ENCODE data around the gene GPR65. TPM values are rescaled to one million over a fixed set of nuclear protein-coding genes. Genes with fewer than 3 reads are reported as not detected.

The GPR65 gene
- total RNA-seq, 4 donors from 2014 or later = 0.23 to 0.25 (median 0.23) TPM; not detected in 1

GRCh38 chr14:87998482-87998881 is 6.5 kb upstream of the GPR65 start:
- DNase-seq (ENCODE audit: low spot score in 2 of 2) = no peak
- H3K4me3 ChIP-seq (ENCODE audit: low read depth, poor library complexity, severe bottlenecking) = no peak overlapping the region
- TF ChIP-seq POLR2A (IDR thresholded peaks at IDR 0.05) = no peak
- TF ChIP-seq, protein P1, sequence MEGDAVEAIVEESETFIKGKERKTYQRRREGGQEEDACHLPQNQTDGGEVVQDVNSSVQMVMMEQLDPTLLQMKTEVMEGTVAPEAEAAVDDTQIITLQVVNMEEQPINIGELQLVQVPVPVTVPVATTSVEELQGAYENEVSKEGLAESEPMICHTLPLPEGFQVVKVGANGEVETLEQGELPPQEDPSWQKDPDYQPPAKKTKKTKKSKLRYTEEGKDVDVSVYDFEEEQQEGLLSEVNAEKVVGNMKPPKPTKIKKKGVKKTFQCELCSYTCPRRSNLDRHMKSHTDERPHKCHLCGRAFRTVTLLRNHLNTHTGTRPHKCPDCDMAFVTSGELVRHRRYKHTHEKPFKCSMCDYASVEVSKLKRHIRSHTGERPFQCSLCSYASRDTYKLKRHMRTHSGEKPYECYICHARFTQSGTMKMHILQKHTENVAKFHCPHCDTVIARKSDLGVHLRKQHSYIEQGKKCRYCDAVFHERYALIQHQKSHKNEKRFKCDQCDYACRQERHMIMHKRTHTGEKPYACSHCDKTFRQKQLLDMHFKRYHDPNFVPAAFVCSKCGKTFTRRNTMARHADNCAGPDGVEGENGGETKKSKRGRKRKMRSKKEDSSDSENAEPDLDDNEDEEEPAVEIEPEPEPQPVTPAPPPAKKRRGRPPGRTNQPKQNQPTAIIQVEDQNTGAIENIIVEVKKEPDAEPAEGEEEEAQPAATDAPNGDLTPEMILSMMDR (IDR thresholded peaks at IDR 0.05) = no peak
- intact Hi-C loops (cut with DNase I; ENCODE audit: low total_unique reads) = no loop called here

DNA sequence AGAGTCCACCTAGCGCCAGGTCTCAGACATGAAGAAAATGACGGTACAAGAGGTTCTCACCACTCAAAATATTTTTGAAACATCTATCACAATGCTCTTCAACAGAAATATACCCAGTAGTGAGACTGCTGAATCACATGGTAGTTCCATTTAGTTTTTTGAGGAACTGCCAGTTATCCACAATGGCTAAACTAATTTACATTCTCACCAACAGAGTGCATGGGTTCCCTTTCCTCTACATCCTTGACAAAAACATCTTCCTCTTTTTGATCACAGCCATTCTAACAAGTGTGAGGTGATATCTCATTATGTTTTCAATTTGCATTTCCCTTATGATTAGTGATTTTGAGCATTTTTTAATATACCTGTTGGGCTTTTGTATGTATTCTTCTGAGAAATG is 5.7 kb upstream of the GPR65 start:
- no peak for DNase-seq (ENCODE audit: low spot score in 2 of 2)
- WGBS, 2 donors = 77 to 88% methylated on average over 2 of the region's 2 CpGs
- no peak overlapping the region for H3K4me3 ChIP-seq (ENCODE audit: low read depth, poor library complexity, severe bottlenecking)
- no peak for TF ChIP-seq POLR2A (IDR thresholded peaks at IDR 0.05)
- TF ChIP-seq, protein P1 (IDR thresholded peaks at IDR 0.05) = no peak
- intact Hi-C loops (cut with DNase I; ENCODE audit: low total_unique reads) = no loop called here

GRCh38 chr14:88002421-88003075 is 2.4 kb upstream of the GPR65 start:
- WGBS, 2 donors = 78 to 86% methylated on average over 4 of the region's 4 CpGs
- intact Hi-C loops (cut with DNase I; ENCODE audit: low total_unique reads) = no loop called here
- no peak for DNase-seq (ENCODE audit: low spot score in 2 of 2)
- no peak overlapping the region for H3K4me3 ChIP-seq (ENCODE audit: low read depth, poor library complexity, severe bottlenecking)
- TF ChIP-seq, protein P1 (IDR thresholded peaks at IDR 0.05) = no peak
- no peak for TF ChIP-seq POLR2A (IDR thresholded peaks at IDR 0.05)

GRCh38 chr14:88003425-88003824 is 1.5 kb upstream of the GPR65 start:
- H3K4me3 ChIP-seq (ENCODE audit: low read depth, poor library complexity, severe bottlenecking) = no peak overlapping the region
- intact Hi-C loops (cut with DNase I; ENCODE audit: low total_unique reads) = no loop called here
- WGBS, 2 donors = 87 to 88% methylated on average over 4 of the region's 4 CpGs
- no peak for DNase-seq (ENCODE audit: low spot score in 2 of 2)
- no peak for TF ChIP-seq POLR2A (IDR thresholded peaks at IDR 0.05)
- TF ChIP-seq, protein P1 (IDR thresholded peaks at IDR 0.05) = no peak

GRCh38 chr14:88004506-88005036 is 364 bp upstream of the GPR65 start:
- no peak overlapping the region for H3K4me3 ChIP-seq (ENCODE audit: low read depth, poor library complexity, severe bottlenecking)
- WGBS, 2 donors = 67 to 69% methylated on average over 3 of the region's 3 CpGs
- no peak for DNase-seq (ENCODE audit: low spot score in 2 of 2)
- TF ChIP-seq, protein P1 (IDR thresholded peaks at IDR 0.05) = no peak
- TF ChIP-seq POLR2A (IDR thresholded peaks at IDR 0.05) = no peak
- intact Hi-C loops (cut with DNase I; ENCODE audit: low total_unique reads) = no loop called here

All from lower leg skin (tissue), 4 donors.